Activated T-helper 1 cell treated with Interleukin-2 at 50 U/mL for 16 hours (primary cell): ENCODE data around the gene PDE11A.

Experiments
- DNase-seq: peaks from one replicate; pipeline ENCODE4 v3.0.0-alpha.2; 2020; ENCODE audit warnings: low read depth

Gene PDE11A

DNA sequence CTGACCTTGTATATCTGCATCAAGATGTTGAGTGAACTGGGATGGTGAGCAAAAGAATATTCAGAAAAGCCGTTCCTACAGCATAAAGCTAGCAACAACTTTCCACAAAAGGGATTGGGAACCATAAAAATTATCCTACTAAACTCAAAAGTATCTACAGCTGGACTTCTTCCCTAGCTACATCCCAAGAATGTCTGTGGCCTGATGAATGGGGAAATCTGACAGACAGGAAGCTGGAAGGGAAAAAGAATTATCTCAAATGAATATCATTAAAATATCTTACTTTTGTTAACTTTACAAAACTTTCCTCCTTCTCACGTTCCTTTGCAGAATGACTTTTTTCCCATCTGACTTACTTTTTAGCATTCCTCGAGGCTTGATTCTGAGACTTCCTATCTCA, 150.9 kb downstream of the PDE11A start:
- DNase-seq = no peak

DNA sequence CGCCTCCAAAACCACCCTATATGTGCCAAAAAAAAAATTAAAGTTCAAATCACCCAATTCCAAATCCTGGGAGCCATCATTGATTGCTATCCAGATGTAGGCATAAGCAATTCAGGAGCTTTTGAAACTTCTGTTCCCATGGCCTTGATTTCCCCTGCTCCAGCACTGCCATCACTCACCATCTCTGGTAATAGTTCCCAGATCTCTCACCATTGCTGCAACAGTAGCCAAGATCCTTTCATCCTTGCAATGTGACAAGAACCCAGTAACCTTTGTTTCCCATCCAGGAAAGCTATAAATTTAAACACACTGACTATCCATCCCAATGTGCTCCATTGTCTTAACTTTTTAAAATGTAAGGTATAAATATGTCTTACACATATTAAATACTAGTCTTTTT, 155.4 kb downstream of the PDE11A start:
- DNase-seq = no peak

DNA sequence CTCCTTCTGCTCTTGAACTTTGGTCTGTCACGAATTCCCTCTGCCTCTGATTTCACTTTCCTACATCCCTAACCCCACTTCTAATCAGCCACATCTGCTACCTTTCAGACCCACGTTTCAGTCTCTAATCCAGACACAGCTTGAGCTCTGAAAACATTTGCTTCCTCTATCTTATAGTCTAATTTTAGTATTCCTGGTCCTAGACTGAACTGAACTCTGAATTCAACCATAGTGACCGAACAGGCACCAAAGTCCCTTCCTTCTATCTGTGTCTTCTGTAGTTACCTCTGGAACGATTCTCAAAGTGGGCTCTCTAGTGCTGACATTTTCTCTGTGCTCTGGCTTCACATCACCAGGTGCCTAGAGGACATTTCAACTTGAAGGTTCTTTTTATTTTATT, 156.2 kb downstream of the PDE11A start:
- DNase-seq = no peak

DNA sequence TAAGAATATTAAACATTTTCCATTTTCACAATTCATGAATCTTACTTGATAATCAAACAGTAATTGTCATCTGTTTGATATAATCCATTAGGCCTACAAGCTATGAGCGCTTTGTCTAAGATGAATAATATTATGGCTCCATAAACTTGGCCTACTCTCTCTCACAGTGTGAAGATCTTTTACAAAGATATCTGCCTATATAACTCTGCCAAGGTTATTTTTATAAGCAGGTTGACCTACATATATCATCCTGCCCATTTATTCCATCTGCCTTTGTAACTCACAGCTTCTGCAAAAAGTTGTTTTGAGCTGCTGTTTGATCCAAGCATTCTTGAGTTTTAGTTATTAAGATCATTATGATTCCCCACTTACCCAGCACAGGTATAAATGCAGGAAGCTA, 158.3 kb downstream of the PDE11A start:
- no peak for DNase-seq

DNA sequence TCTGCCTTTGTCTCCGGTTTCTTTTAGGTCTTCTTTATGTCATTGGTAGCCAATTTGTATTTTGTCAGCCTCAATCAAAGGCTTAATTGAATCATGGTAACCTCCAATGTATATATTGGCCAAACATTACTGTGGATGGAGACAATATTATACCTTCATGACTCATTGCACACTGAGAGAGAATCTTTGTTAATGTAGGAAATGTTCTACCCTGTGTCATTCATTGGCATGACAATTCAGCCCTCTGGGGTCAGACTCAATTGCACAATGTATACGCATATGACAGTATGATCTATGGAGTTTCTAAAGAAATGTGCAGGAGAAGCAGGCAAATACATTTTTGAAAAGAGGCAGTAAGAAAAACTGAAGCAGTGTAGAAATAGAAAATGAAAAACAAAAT, 162.6 kb downstream of the PDE11A start:
- DNase-seq = no peak

DNA sequence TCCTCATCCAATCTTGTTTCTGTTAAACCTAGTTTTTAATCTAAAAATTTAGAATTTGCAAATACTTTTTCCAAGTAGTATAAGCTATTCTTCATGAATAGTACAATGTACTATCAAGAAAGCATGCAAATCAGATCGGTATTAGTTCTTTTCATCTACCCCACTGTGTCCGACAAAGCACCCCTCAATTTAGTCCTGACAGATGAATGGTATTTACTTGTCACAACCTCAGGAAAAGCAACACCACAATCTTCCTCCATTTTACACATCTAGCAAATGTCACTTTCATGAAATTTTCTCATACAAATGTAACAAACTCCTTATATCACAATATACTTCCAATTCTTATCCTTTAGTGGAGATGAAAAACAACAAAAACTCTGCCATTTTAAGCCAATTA, 163.8 kb downstream of the PDE11A start:
- DNase-seq = no peak

DNA sequence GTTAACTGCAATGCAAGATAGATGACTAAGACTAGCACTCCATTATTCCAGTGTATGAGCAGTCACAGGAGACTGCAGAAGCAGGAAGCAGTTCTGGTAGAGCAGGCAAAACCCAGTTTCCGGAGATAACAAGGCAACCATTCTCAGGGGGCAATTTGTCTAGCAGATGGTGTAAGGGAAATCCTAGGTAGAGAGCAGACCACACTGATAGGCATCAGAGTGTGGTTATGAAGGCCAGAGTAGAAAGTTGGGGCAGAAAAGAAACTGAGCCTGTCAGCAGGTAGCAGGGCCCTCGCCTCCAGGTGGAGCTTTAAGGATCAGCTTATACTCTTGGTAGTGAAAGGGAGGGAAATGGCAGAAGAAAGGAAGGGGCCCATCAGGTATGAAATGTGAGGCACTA, 164.4 kb downstream of the PDE11A start:
- DNase-seq = no peak

DNA sequence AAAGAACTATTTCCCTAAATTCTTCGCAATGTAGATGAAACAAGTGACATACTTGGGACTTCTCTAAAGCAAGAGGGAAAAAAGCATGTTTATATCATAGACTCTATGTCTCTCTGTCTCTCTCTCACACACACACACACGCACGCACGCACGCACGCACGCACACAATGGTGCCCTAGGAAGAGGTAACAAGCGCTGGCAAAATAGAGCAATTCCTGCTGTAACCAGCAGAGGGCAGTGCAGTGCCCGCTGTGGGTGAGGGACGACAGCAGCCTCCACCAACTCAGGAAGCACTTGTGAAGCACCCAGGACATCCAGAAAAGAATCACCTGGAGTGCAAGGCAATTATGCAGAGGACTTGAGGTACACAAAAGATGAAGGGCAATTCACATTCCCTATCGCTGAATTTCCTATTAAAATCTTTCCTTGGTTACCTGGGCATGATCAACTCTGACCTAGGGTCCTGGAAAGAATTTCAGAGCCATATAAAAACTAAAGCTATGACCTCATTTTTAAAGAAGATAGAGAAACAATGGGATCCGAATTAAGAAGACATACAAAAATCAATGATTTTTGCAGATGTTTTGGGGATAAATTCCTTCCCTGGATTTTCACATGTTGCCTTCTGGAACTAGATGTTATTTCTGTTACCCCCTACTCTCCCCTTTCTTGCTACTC, 166.4 kb downstream of the PDE11A start:
- DNase-seq = peak; percentile 19

DNA sequence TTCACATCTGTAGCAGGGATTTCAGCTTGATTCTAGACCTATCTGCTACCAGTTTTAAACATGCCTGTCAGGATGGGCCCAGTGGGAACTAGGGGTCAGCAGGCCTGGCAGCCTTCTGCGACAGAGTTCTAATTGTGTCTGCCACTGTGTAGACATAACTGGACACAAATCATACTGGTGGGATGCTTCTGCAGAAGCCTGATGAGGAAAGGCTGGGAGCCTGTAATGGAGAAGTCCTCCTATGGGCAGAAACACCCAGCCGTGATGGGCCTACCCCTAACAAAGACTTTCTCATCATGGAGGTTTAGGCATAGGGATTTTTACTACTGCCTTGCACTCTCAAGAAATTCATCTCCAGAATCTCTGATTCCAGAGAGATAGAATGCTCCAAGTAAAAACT, 166.9 kb downstream of the PDE11A start:
- DNase-seq = no peak

DNA sequence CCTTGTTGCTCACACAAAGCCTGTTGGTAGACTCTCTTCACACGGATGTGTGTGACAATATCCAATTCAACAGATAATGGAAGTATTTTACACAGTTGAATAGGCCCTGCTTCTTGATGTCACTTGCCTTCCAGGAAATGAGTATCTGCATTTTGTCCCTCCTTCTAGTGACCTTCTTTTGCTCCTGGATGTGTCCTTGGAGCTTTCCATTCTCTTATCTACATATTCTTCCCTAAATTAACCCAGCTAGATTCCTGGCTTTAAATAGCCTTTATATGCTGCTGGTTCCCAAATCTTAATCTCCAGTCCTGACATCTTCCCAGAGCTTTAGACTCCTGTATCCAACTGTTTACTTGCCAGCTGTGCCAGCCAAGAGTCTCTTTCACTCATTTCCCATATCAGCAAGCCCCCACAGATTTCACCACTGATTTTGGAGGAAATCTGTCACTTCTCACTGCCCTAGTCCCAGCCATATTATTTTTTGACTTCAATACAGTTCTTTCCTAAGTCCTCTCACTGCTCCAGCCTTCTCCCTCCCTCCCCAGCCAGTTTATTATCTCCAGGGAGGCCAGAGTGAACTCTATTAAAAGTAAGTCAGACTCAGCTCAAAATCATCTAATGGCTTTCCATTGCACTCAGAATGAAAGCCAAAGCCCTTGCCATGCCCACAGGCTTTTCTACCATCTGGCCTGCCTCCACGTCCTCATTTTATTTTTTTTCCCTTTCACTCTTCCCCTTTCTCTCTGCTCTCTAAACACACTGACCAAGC, 170.0 kb downstream of the PDE11A start:
- DNase-seq = no peak

DNA sequence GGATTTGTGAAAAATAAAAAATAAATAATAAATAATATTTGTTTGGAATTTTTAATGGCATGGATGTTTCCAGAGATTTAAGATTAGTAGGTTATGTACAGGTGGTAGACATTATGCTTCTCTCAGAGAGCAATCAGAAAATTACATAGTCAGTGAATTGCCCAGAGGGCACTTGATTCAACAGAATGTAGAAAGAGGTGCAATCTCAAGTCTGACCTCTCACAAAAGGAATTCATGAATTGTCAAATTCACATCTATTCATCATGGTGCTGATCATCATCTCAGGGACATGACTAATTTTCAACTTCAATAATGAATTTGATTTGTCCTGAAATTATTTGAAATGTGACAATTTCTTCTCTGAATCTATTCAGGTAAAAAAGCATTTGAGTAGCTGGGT, 172.5 kb downstream of the PDE11A start:
- no peak for DNase-seq

DNA sequence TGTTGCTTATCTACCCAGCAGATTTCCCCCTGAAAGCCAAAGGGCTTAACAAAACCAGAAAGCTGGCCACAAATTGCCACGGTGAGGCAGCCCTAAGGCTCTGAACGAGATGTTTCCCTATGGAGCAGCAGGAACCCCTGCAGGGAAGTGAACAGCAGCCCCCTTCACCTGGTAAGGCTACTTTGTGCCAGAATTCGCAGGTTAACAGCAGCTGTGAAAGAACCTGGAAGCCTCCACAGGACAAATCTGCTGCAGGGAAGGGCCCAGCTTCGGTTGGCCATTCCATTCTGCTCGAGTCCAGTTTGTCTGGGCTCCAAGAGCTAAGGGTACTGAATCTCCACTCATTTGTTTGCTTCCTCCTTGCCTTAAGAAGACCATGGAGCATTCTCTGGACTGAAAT, 175.3 kb downstream of the PDE11A start:
- no peak for DNase-seq

DNA sequence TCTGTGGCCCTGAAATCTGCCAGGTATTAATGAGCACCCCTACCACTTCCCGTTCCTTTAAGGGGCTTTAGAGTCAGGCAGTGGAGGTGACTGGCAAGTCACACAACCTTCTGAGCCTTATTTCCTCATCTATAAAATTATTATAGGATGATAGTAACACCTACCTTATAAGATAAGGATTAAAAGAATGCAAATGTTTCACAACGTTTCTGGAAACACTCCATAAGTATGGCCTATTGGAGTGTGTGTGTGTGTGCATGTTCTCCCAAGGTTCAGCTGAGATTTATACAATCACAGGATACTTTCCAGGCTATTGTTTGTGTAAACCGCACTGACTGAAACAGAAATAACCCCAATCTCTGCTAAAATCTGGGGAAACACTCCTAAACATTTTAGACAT, 176.0 kb downstream of the PDE11A start:
- no peak for DNase-seq

DNA sequence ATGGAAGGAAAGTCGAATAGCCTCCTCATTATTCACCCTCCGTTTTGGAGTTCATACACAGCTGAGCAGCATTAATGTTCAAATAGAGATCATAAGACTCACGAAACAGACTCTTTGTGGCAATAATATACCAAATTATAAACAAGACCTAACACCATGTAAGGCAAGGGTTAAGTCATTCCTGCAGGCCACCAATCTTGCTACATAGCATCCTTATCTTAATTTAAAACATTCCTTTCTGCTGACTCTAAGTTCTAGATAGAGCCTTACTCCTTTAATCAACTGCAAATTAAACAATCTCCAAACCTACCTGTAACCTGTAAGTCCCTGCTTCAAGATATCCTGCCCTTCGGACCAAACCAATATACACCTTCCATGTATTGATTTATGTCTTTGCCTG, 178.0 kb downstream of the PDE11A start:
- DNase-seq = no peak

DNA sequence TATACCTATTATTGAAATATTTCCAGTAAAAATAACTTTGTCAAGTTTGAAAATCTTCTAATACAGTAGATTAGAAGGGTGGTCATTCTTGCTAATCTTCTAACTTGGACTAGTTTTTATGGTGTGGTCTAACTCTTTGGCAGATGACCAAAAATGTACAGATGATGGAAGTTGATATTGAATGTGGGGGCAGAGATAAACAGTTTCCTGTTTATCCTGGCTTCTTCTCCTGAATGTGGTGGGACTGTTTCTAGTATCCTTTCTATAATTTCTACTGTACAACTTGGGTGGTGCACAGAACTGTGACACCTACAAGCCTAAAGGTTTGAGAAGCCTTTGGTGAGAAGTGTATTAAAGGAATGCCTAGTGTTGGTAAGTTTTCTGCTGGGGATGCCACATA, 178.7 kb downstream of the PDE11A start:
- DNase-seq = no peak

DNA sequence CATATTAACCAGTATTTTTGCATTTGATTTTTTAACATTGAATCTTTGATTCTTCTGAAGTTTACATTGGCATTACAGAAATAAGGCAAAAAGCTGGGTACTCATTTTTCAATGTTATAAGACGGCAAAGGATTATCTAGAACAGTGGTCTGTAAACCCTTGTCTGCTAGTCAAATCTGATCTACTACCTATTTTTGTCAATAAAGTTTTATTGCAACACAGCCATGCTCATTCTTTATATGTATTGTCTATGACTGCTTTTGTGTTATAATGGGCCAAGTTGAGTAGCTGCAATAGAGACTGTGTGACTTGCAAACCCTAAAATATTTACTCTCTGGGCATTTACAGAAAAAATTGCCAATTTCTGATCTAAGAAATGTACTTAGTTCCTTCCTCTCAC, 181.0 kb downstream of the PDE11A start:
- DNase-seq = no peak

DNA sequence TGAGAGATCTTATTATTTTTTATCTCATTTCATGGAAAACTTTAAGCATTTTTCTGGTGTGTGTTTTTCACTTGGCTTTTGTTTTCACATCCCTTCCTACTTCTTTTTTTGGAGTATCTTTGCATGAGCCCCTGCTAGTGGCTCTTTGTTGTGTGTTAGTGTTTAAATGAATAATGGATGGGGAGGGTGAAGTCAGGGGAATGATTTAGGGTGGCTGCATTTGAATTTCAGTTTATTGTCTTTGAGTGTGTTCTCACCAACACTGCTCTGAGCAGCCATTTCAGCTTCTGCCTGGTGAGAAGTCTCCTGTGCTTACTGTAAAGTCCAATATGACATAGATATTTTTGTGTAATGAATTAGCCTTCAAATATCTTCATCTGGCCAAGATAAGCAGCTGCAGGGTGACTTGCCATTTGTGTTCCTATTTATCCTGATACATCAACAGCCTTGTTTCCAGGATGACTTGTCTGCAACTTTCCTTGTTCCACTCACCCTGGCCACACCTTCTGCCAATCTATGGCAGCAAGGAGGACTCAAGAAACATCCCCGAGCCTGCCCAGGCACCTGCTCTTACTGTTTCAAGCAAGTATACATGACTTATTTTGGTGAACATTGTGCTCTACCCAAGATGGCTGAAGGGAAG, 182.6 kb downstream of the PDE11A start:
- DNase-seq = no peak

DNA sequence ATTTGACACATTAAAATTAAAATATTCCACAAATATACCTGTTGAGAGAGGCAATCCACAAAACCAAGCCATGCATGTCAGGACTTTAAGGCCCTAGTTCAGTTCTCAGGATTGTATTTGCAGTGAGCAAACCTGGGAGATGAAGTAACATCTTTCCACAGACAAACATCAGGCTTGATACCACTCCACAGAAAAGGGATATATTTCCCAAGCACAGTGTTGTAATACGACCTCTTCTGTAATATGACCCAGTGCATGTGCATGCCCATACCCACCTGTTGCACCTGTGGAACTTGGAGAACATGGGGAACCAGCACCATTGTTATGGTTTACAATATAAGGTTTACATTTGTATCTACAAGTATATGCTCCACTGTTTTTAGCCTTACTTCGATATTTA, 184.0 kb downstream of the PDE11A start:
- no peak for DNase-seq

DNA sequence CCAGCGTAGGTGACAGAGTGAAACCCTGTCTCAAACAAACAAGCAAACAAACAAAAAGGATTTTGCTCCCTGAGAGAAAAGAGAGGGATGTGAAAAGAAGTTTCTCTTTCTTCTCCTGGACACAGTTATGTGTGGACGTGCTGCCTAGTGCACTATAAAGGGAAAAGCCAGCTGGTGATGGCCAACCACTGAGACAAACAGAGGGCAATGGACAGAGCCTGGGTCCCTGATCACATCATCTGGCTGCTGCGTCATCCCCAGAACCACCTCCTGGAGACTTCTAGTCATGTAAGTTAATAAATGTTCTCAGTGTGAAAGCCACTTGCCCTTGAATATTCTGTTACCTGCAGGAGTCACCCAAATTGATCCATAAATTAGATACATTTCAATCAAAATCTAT, 184.9 kb downstream of the PDE11A start:
- no peak for DNase-seq

DNA sequence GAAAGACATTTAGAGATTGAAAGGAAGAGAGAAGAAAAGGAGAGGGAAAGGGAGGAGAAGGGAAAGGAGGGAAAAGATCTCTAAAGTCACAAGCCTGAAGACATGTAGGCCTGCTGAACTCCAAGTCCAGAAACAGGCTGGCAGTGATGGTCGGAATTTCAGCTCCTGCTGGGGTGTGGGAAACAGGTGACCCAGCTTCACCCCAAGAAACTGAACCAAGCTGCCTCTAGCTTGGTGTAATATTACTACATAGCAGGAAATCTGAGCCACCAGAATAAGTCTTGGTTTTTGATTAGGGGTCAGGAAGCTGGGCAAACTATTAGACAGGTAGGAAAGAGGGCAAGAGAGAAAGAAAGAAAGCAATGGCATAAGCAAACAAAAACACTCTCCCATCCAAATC, 185.8 kb downstream of the PDE11A start:
- no peak for DNase-seq

DNA sequence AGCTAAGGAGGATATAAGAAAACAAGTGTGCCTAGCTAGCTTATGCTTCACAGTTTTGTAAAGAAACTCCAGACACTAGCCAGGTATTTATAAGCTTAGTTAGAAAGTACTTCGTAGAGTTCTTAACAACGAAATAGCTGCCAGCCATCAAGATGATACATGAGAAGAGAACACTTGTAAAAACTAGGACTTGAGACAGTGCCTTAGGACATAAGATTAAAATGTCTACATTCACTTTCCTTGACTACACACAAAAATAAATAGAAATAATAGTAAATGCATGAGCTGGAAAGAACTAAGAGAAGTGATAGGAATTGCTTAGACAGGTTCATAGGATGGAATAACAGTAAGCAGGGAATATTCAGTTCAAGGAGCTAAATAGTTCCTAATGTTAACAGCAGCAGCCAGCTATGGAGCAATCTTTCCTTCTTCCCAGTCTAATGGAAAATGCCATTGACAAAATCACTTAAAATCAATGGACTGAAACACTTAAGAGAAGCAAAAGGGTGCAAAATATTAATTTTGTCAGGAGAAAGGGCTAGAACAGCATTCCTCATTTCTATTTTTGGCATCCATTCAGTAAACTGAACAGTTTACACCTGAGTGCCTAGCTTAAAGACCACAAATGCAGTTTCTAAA, 186.6 kb downstream of the PDE11A start:
- DNase-seq = no peak

DNA sequence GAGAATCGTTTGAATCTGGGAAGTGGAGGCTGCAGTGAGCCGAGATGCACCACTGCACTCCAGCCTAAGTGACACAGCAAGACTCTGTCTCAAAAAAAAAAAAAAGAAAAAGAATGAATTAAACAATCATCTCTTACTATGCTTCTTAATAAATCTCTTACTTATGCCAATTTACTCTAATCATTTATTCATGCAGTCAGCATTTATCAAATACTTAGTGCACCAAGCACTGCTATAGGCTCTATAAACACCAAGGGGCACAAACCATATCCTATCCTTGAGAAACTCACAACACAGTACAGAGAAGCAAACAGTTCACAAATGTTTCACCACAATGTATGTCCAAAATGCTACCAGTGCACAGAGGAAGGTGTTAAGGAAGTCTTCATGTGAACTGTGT, 189.4 kb downstream of the PDE11A start:
- DNase-seq = no peak

DNA sequence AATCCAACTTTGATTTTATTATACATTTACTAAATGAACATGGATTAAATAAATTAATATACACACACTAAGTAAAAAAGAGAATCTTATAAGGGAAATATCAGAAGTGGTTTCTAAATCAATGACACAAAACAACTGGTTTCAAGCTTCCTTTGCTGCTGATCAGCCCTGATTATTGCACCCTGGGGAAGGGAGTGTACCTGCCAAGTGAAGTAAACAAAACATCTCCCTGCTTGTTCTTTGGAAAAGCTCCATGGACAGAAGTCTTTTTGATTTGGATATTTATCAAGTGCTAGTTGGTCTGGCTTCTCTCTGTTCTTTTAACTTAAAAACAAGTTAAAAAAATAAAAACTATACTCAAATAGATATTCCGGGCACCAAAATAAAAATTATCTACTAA, 190.1 kb downstream of the PDE11A start:
- DNase-seq = no peak
